ENCODE measurements around the gene MKS1.
A peak's percentile ranks its signal among the peaks of the same experiment; 100 is the strongest.

MKS1 gene

GRCh38 chr17:58219007-58219788 is at the start of gene MKS1:
TSS of gene MKS1 (minus strand) at chr17:58219255. CDS start at chr17:58219230, 25 bp downstream.
- H3K27ac ChIP-seq (ENCODE audit: low read length) = peak within 1 kb of the TSS; percentile 3; the same call in 1 of the 2 replicates
- peak within 1 kb of the TSS; percentile 96 for H2AFZ ChIP-seq (ENCODE audit: low read length)
- DNase-seq = peak; percentile 94

GRCh38 chr17:58268326-58268725 is 49.3 kb upstream of the MKS1 start:
- Histone ChIP-seq H3K36me3 (replicated peaks; ENCODE audit: insufficient read depth, low read length) (no peaks in the 10 kb centered on the region), H3K4me2 (ENCODE audit: low read depth, low read length) (no peak overlapping the region), H3K9me2 (replicated peaks; ENCODE audit: insufficient read depth, low read length) (no peaks in the 10 kb centered on the region), H3K9ac (ENCODE audit: low read length) (no peak overlapping the region), H3K9me3 (replicated peaks; ENCODE audit: insufficient read depth, low read length) (no peaks in the 10 kb centered on the region), H3K79me2 (ENCODE audit: low read length) (no peaks in the 10 kb centered on the region), H3K4me3 (ENCODE audit: low read length) (no peak overlapping the region), H3K4me1 (ENCODE audit: low read length) (no peaks in the 10 kb centered on the region), H4K20me1 (ENCODE audit: insufficient read depth, low read length) (no peaks in the 10 kb centered on the region), H3K27ac (ENCODE audit: low read length) (no peak overlapping the region), H3F3A (ENCODE audit: insufficient read depth, low read length) (no peaks in the 10 kb centered on the region), H3K27me3 (replicated peaks; ENCODE audit: insufficient read depth, low read length) (peaks cover 15% of the 10 kb centered on the region; the same call in 1 of the 2 replicates), H2AFZ (ENCODE audit: low read length) (no peak overlapping the region)
- TF ChIP-seq CTCF (IDR thresholded peaks at IDR 0.05; ENCODE audit: low read length) (no peak), EZH2phosphoT487 (IDR thresholded peaks at IDR 0.05; ENCODE audit: low read length) (no peak), EZH2 (optimal IDR thresholded peaks at IDR 0.05; ENCODE audit: low read depth, low read length) (no peak)
- DNase-seq = no peak

More at GRCh38 chr17:58219007-58219788, at the start of gene MKS1:
- Histone ChIP-seq H3K9me2 (replicated peaks; ENCODE audit: insufficient read depth, low read length) (no peaks in the 10 kb centered on the region), H3K9me3 (replicated peaks; ENCODE audit: insufficient read depth, low read length) (no peaks in the 10 kb centered on the region), H3K9ac (ENCODE audit: low read length) (peak within 1 kb of the TSS; percentile 63), H3K27me3 (replicated peaks; ENCODE audit: insufficient read depth, low read length) (0 out of 2 replicates have a peak, but pooled peaks cover 13% of the 10 kb centered on the region), H3K4me2 (ENCODE audit: low read depth, low read length) (peak within 1 kb of the TSS; percentile 94), H3K4me3 (ENCODE audit: low read length) (peak within 1 kb of the TSS; percentile 81), H3K4me1 (ENCODE audit: low read length) (peaks cover 6% of the 10 kb centered on the region; the same call in 1 of the 2 replicates), H3F3A (ENCODE audit: insufficient read depth, low read length) (no peaks in the 10 kb centered on the region), H3K36me3 (replicated peaks; ENCODE audit: insufficient read depth, low read length) (no peaks in the 10 kb centered on the region), H3K79me2 (ENCODE audit: low read length) (no peaks in the 10 kb centered on the region), H4K20me1 (ENCODE audit: insufficient read depth, low read length) (no peaks in the 10 kb centered on the region)
- TF ChIP-seq EZH2 (optimal IDR thresholded peaks at IDR 0.05; ENCODE audit: low read depth, low read length) (no peak), CTCF (IDR thresholded peaks at IDR 0.05; ENCODE audit: low read length) (peak; percentile 66), EZH2phosphoT487 (IDR thresholded peaks at IDR 0.05; ENCODE audit: low read length) (no peak)

GRCh38 chr17:58267347-58268324 is 48.6 kb upstream of the MKS1 start:
- H3K9me3 ChIP-seq (replicated peaks; ENCODE audit: insufficient read depth, low read length) = no peaks in the 10 kb centered on the region
- H3K4me1 ChIP-seq (ENCODE audit: low read length) = no peaks in the 10 kb centered on the region
- H3K9me2 ChIP-seq (replicated peaks; ENCODE audit: insufficient read depth, low read length) = no peaks in the 10 kb centered on the region
- TF ChIP-seq CTCF (IDR thresholded peaks at IDR 0.05; ENCODE audit: low read length) = no peak
- no peak for TF ChIP-seq EZH2phosphoT487 (IDR thresholded peaks at IDR 0.05; ENCODE audit: low read length)
- TF ChIP-seq EZH2 (optimal IDR thresholded peaks at IDR 0.05; ENCODE audit: low read depth, low read length) = no peak
- H3K9ac ChIP-seq (ENCODE audit: low read length) = no peak overlapping the region
- H3K79me2 ChIP-seq (ENCODE audit: low read length) = no peaks in the 10 kb centered on the region
- no peak overlapping the region for H3K4me2 ChIP-seq (ENCODE audit: low read depth, low read length)
- DNase-seq = no peak
- no peak overlapping the region for H2AFZ ChIP-seq (ENCODE audit: low read length)
- H3K36me3 ChIP-seq (replicated peaks; ENCODE audit: insufficient read depth, low read length) = no peaks in the 10 kb centered on the region
- H3K4me3 ChIP-seq (ENCODE audit: low read length) = no peak overlapping the region
- no peaks in the 10 kb centered on the region for H3F3A ChIP-seq (ENCODE audit: insufficient read depth, low read length)
- no peaks in the 10 kb centered on the region for H4K20me1 ChIP-seq (ENCODE audit: insufficient read depth, low read length)
- peaks cover 13% of the 10 kb centered on the region; the same call in 1 of the 2 replicates for H3K27me3 ChIP-seq (replicated peaks; ENCODE audit: insufficient read depth, low read length)
- no peak overlapping the region for H3K27ac ChIP-seq (ENCODE audit: low read length)

Data from MM.1S (cell line).